GM12878 (cell line): ENCODE results near the gene GNAL.

ENCODE experiments used
- ATF3 ChIP-seq: IDR thresholded peaks from 2 replicates; pipeline ENCODE4 v1.6.1; 2011; ENCODE audit warnings: low read depth, mild to moderate bottlenecking, low read length, moderate library complexity, borderline replicate concordance; ENCODE audit errors: extremely low read depth
- BCL11A ChIP-seq: IDR thresholded peaks from 2 replicates; pipeline ENCODE4 v1.6.1; 2011; ENCODE audit warnings: low read depth, low read length
- BHLHE40 ChIP-seq, 2 experiments: fragments of 450-650 bp in 1 of 2; IDR thresholded peaks; 2 replicates each; pipeline ENCODE4 v1.6.1; 2011 to 2017; ENCODE audit warnings: low read depth in 2 of 2, borderline replicate concordance in 1 of 2, improper control_type of control experiment in 1 of 2, low read length in 1 of 2, mild to moderate bottlenecking in 1 of 2
- EED ChIP-seq: sonication (generic); IDR thresholded peaks from 2 replicates; pipeline ENCODE4 v1.6.1; 2016; ENCODE audit warnings: antibody characterized with exemption, low read depth
- EGR1 ChIP-seq, 2 experiments: IDR thresholded peaks; 1 replicate in 1 of 2; 2 replicates in 1 of 2; pipeline ENCODE4 v1.6.1; 2011 to 2012; ENCODE audit warnings: low read depth in 2 of 2, low read length in 2 of 2, borderline replicate concordance in 1 of 2, mild to moderate bottlenecking in 1 of 2, moderate library complexity in 1 of 2
- EZH2 ChIP-seq: IDR thresholded peaks from 2 replicates; pipeline ENCODE4 v1.6.1; 2012; ENCODE audit warnings: low read depth, mild to moderate bottlenecking, control low read depth, inconsistent platforms, low read length, borderline replicate concordance; ENCODE audit not compliant: control insufficient read depth
- NR2F1 ChIP-seq: fragments of 450-650 bp; conservative IDR thresholded peaks from 2 replicates; pipeline ENCODE4 v1.6.1; 2017; ENCODE audit warnings: mild to moderate bottlenecking
- POLR2AphosphoS5 ChIP-seq: IDR thresholded peaks from 2 replicates; pipeline ENCODE4 v1.6.1; 2011; ENCODE audit warnings: mild to moderate bottlenecking, low read length, inconsistent platforms
- RAD21 ChIP-seq: IDR thresholded peaks from 2 replicates; pipeline ENCODE4 v1.6.1; 2011; ENCODE audit warnings: mild to moderate bottlenecking, low read depth, low read length, moderate library complexity; ENCODE audit not compliant: insufficient read depth
- SPI1 ChIP-seq: IDR thresholded peaks from 2 replicates; pipeline ENCODE4 v1.6.1; 2011; ENCODE audit warnings: low read depth, mild to moderate bottlenecking, low read length, moderate library complexity, borderline replicate concordance; ENCODE audit not compliant: insufficient read depth
- TARDBP ChIP-seq: IDR thresholded peaks from 2 replicates; pipeline ENCODE4 v1.6.1; 2016; ENCODE audit warnings: borderline replicate concordance
- ZBTB33 ChIP-seq: fragments of 450-650 bp; IDR thresholded peaks from 2 replicates; pipeline ENCODE4 v1.6.1; 2017; ENCODE audit warnings: mild to moderate bottlenecking
- ZNF274 ChIP-seq: IDR thresholded peaks from one replicate; pipeline ENCODE4 v1.8.0; 2011; ENCODE audit not compliant: insufficient read length, insufficient read depth
- TF ChIP-seq, protein P1 (sequence below), 3 experiments: IDR thresholded peaks in 2 of 3; conservative IDR thresholded peaks in 1 of 3; 2 replicates each; pipeline ENCODE4 v1.5.1; 2011; ENCODE audit warnings: low read depth in 3 of 3, low read length in 3 of 3, mild to moderate bottlenecking in 3 of 3, control low read depth in 2 of 3, moderate library complexity in 2 of 3, inconsistent platforms in 1 of 3, mixed read lengths in 1 of 3; ENCODE audit not compliant: control insufficient read depth in 2 of 3, insufficient read depth in 1 of 3; ENCODE audit errors: extremely low read depth in 1 of 3

DNA sequence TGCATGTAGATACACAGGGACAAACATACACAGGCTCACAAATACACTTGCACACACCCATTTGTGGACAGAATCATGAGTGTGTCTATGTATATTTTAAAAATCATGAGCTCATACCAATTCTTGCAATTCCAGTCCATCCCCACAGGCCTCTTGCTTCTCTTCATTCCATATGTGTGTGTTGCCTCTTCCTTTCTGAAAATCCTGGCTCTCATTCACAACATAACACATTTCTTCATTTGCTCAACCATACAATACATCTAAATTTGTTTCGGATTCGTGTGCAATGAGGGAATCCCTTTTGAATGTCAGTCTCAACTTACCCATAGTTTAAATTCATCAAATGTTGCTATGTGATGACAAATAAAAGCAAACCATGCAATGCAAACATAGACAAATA is 51.4 kb downstream of the GNAL start:
- TF ChIP-seq POLR2AphosphoS5 = no peak
- no peak for TF ChIP-seq TARDBP
- no peak for TF ChIP-seq BCL11A
- TF ChIP-seq EZH2 = no peak
- no peak for TF ChIP-seq SPI1
- TF ChIP-seq, protein P1, sequence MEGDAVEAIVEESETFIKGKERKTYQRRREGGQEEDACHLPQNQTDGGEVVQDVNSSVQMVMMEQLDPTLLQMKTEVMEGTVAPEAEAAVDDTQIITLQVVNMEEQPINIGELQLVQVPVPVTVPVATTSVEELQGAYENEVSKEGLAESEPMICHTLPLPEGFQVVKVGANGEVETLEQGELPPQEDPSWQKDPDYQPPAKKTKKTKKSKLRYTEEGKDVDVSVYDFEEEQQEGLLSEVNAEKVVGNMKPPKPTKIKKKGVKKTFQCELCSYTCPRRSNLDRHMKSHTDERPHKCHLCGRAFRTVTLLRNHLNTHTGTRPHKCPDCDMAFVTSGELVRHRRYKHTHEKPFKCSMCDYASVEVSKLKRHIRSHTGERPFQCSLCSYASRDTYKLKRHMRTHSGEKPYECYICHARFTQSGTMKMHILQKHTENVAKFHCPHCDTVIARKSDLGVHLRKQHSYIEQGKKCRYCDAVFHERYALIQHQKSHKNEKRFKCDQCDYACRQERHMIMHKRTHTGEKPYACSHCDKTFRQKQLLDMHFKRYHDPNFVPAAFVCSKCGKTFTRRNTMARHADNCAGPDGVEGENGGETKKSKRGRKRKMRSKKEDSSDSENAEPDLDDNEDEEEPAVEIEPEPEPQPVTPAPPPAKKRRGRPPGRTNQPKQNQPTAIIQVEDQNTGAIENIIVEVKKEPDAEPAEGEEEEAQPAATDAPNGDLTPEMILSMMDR (IDR thresholded peaks at IDR 0.05 in 2 of 3, conservative IDR thresholded peaks at IDR 0.05 in 1 of 3; ENCODE audit: control insufficient read depth in 2 of 3, extremely low read depth in 1 of 3, insufficient read depth in 1 of 3, low read depth in 3 of 3, low read length in 3 of 3) = no peak
- no peak for TF ChIP-seq BHLHE40 (IDR thresholded peaks at IDR 0.05; ENCODE audit: borderline replicate concordance in 1 of 2, low read depth in 2 of 2, low read length in 1 of 2)
- no peak for TF ChIP-seq EGR1 (IDR thresholded peaks at IDR 0.05; ENCODE audit: borderline replicate concordance in 1 of 2, low read depth in 2 of 2, low read length in 2 of 2)
- TF ChIP-seq ATF3 = no peak
- no peak for TF ChIP-seq RAD21
- no peak for TF ChIP-seq NR2F1
- no peak for TF ChIP-seq EED
- no peak for TF ChIP-seq ZBTB33
- TF ChIP-seq ZNF274 = no peak
